HCT116 (cell line): Measurements from ENCODE around the gene KIF26A. TPM values are rescaled to one million over a fixed set of nuclear protein-coding genes. Genes with fewer than 3 reads are reported as not detected.

Source experiments
- ATAC-seq: fragments of 200-7000 bp; cut with Tn5 transposase; 2 replicates; pipeline ENCODE4 v1.9.1; 2020; ENCODE audit warnings: mild to moderate bottlenecking, moderate library complexity
- BruUV-seq: library from RNA; stranded (reverse); fragments of 400-500 nt; replicated peaks from 2 replicates; lab custom pipeline; 2021; lab: Mats Ljungman, UMichigan
- CTCF ChIA-PET: fragments of 300-600 bp; sonication (Branson Sonifier 250); formaldehyde crosslinking; loops from one replicate; lab custom pipeline; 2021; ENCODE audit warnings: antibody characterized with exemption; lab: Charles Lee
- POLR2A ChIA-PET: fragments of 300-600, 350-600 bp; sonication (Branson Sonifier 250); formaldehyde crosslinking; loops from one replicate; lab custom pipeline; 2021; ENCODE audit warnings: antibody characterized with exemption; lab: Charles Lee
- RAD21 ChIA-PET, 2 experiments: fragments of 300-600 bp; sonication (Branson Sonifier 250); formaldehyde crosslinking; loops; one replicate each; lab custom pipeline; 2023; ENCODE audit warnings: low total read pairs in 2 of 2; ENCODE audit not compliant: uncharacterized antibody in 2 of 2, unreplicated experiment in 2 of 2, low non-redundant PET in 1 of 2; lab: Charles Lee
- DNase-seq: peaks from one replicate; pipeline ENCODE4 v3.0.0-alpha.2; 2010; ENCODE audit warnings: low read depth, low spot score
- H2AFZ ChIP-seq: fragments of 200-600 bp; shearing (Covaris generic), sonication (generic); 2 replicates; pipeline ENCODE4 v1.6.1; 2017; ENCODE audit warnings: low read depth, mixed run types, mixed read lengths, antibody characterized with exemption, low read length; ENCODE audit not compliant: poor library complexity, severe bottlenecking
- H3K27ac ChIP-seq: 2 replicates; pipeline ENCODE4 v1.5.1; 2012; ENCODE audit warnings: low read depth, low read length
- H3K27me3 ChIP-seq: fragments of 200-600 bp; sonication (generic); 2 replicates; pipeline ENCODE4 v1.6.1; 2016; ENCODE audit warnings: mixed run types, low read length, mixed read lengths; ENCODE audit not compliant: insufficient read depth
- H3K36me3 ChIP-seq, 2 experiments: fragments of 200-500 bp in 1 of 2; fragments of 200-600 bp in 1 of 2; sonication (Bioruptor generic) in 1 of 2; sonication (generic) in 1 of 2; 2 replicates each; pipeline versions ENCODE4 v1.5.1 to v1.6.1; 2014 to 2016; ENCODE audit warnings: low read length in 2 of 2, inconsistent platforms in 1 of 2, mixed read lengths in 1 of 2, mixed run types in 1 of 2; ENCODE audit not compliant: insufficient read depth in 2 of 2, control insufficient read depth in 1 of 2
- H3K4me1 ChIP-seq, 2 experiments: fragments of 200-600 bp in 1 of 2; sonication (generic) in 1 of 2; 2 replicates each; pipeline versions ENCODE4 v1.5.1 to v1.6.1; 2012 to 2017; ENCODE audit warnings: low read length in 2 of 2, inconsistent platforms in 1 of 2, mild to moderate bottlenecking in 1 of 2, mixed read lengths in 1 of 2, mixed run types in 1 of 2, moderate library complexity in 1 of 2; ENCODE audit not compliant: insufficient read depth in 2 of 2, control insufficient read depth in 1 of 2
- H3K4me2 ChIP-seq: fragments of 200-600 bp; sonication (generic); 2 replicates; pipeline ENCODE4 v1.6.1; 2017; ENCODE audit warnings: mixed run types, low read length, mixed read lengths
- H3K4me3 ChIP-seq, 2 experiments: fragments of 200-600 bp in 1 of 2; sonication (generic) in 1 of 2; replicated peaks in 1 of 2; 2 replicates each; pipeline ENCODE4 v1.5.1; 2011 to 2016; ENCODE audit warnings: low read length in 2 of 2, control low read depth in 1 of 2, low read depth in 1 of 2, mild to moderate bottlenecking in 1 of 2, mixed read lengths in 1 of 2, mixed run types in 1 of 2
- H3K79me2 ChIP-seq: fragments of 200-600 bp; sonication (generic); 2 replicates; pipeline ENCODE4 v1.6.1; 2017; ENCODE audit warnings: mild to moderate bottlenecking, mixed run types, low read length, moderate library complexity, mixed read lengths; ENCODE audit not compliant: insufficient read depth
- H3K9ac ChIP-seq: fragments of 200-600 bp; sonication (generic); 2 replicates; pipeline ENCODE4 v1.6.1; 2016; ENCODE audit warnings: low read length, mixed read lengths
- H3K9me2 ChIP-seq: fragments of 200-600 bp; sonication (generic), shearing (Covaris generic); 2 replicates; pipeline ENCODE4 v1.6.1; 2017; ENCODE audit warnings: mixed run types, mild to moderate bottlenecking, moderate library complexity; ENCODE audit not compliant: insufficient read depth
- H3K9me3 ChIP-seq, 2 experiments: fragments of 200-500 bp in 1 of 2; fragments of 200-600 bp in 1 of 2; sonication (Bioruptor generic) in 1 of 2; sonication (generic) in 1 of 2; 2 replicates each; pipeline ENCODE4 v1.6.1; 2014 to 2017; ENCODE audit warnings: low read length in 2 of 2, mixed read lengths in 2 of 2, inconsistent platforms in 1 of 2, low read depth in 1 of 2, mild to moderate bottlenecking in 1 of 2, mixed run types in 1 of 2, moderate library complexity in 1 of 2; ENCODE audit not compliant: control insufficient read depth in 1 of 2, insufficient read depth in 1 of 2
- H4K20me1 ChIP-seq: fragments of 200-600 bp; sonication (generic), shearing (Covaris generic); 2 replicates; pipeline ENCODE4 v1.6.1; 2017; ENCODE audit warnings: mixed run types, mild to moderate bottlenecking, moderate library complexity; ENCODE audit not compliant: insufficient read depth
- CBX3 ChIP-seq: IDR thresholded peaks from 2 replicates; pipeline ENCODE4 v1.6.1; 2012; ENCODE audit warnings: low read depth
- EGR1 ChIP-seq: IDR thresholded peaks from 2 replicates; pipeline ENCODE4 v1.6.1; 2012; ENCODE audit warnings: low read depth
- ELF1 ChIP-seq: IDR thresholded peaks from 2 replicates; pipeline ENCODE4 v1.6.1; 2012; ENCODE audit warnings: low read depth, borderline replicate concordance
- EZH2 ChIP-seq: fragments of 200-600 bp; sonication (generic); IDR thresholded peaks from 2 replicates; pipeline ENCODE4 v1.6.1; 2017; ENCODE audit warnings: antibody characterized with exemption, mixed run types
- EZH2phosphoT487 ChIP-seq: fragments of 200-600 bp; IDR thresholded peaks from 2 replicates; pipeline ENCODE4 v1.6.1; 2018; ENCODE audit warnings: antibody characterized with exemption, borderline replicate concordance
- FOSL1 ChIP-seq: IDR thresholded peaks from 2 replicates; pipeline ENCODE4 v1.6.1; 2012; ENCODE audit warnings: low read depth
- RAD21 ChIP-seq: IDR thresholded peaks from 2 replicates; pipeline ENCODE4 v1.6.1; 2012; ENCODE audit warnings: low read depth, mild to moderate bottlenecking
- SIN3A ChIP-seq: IDR thresholded peaks from 2 replicates; pipeline ENCODE4 v1.6.1; 2012; ENCODE audit warnings: low read depth
- SP1 ChIP-seq: IDR thresholded peaks from 2 replicates; pipeline ENCODE4 v1.6.1; 2012; ENCODE audit warnings: low read depth
- TCF7L2 ChIP-seq: IDR thresholded peaks from 2 replicates; pipeline ENCODE4 v1.7.0; 2011; ENCODE audit warnings: borderline replicate concordance, inconsistent platforms; ENCODE audit not compliant: insufficient read depth, insufficient read length; ENCODE audit errors: extremely low read depth
- ZFX ChIP-seq: fragments of 450-650 bp; IDR thresholded peaks from 2 replicates; pipeline ENCODE4 v1.6.1; 2017
- intact Hi-C: fragments of 100-400 bp; cut with micrococcal nuclease; formaldehyde crosslinking; loops from 2 replicates; pipeline ENCODE4 v1.10.0; 2022
- total RNA-seq: library from RNA; stranded (reverse); gene quantifications from one replicate; pipeline ENCODE4 v1.2.1, GENCODE V29; 2021; ENCODE audit not compliant: unreplicated experiment
- TF ChIP-seq, protein P1 (sequence below): IDR thresholded peaks from 2 replicates; pipeline ENCODE4 v1.6.1; 2012
- TF ChIP-seq, protein P2 (sequence below), 3 experiments: fragments of 200-600 bp in 1 of 3; sonication (generic) in 1 of 3; IDR thresholded peaks in 2 of 3; conservative IDR thresholded peaks in 1 of 3; 2 replicates each; pipeline ENCODE4 v1.5.1; 2012 to 2017; ENCODE audit warnings: low read depth in 2 of 3, low read length in 2 of 3, antibody characterized with exemption in 1 of 3, borderline replicate concordance in 1 of 3, control low read depth in 1 of 3, mild to moderate bottlenecking in 1 of 3, mixed read lengths in 1 of 3, mixed run types in 1 of 3, moderate library complexity in 1 of 3; ENCODE audit not compliant: insufficient read depth in 1 of 3
- TF ChIP-seq, protein P3 (sequence below): IDR thresholded peaks from 2 replicates; pipeline ENCODE4 v1.6.1; 2012

Gene KIF26A
- total RNA-seq, 1 experiment from 2014 or later: 10.2 TPM

DNA sequence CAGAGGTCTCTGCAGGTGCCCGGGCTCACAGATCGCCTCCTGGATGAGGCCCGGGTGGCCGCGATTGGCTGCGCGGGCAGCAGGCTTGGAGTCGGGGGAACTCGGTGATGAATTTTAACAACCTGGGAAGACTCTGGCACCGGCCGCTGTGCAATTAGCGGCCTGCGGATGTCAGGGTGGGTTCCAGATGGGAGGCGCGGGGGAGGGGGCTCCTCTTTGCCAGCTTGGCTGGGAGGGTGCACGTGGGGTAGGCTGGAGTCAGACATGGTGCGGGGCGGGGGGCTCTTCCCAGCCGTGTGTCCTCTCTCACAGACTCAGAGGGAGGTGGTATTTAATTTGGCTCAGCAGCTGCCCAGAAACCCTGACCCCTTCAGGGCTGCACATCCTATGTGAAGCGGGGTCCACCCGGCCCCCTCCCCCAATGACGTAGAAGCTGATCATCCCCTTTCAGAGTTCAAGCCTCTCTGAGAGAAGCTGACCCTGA, 81.4 kb downstream of the KIF26A start (continued):
- TF ChIP-seq SP1 (no peak), ZFX (no peak), CBX3 (no peak)

DNA sequence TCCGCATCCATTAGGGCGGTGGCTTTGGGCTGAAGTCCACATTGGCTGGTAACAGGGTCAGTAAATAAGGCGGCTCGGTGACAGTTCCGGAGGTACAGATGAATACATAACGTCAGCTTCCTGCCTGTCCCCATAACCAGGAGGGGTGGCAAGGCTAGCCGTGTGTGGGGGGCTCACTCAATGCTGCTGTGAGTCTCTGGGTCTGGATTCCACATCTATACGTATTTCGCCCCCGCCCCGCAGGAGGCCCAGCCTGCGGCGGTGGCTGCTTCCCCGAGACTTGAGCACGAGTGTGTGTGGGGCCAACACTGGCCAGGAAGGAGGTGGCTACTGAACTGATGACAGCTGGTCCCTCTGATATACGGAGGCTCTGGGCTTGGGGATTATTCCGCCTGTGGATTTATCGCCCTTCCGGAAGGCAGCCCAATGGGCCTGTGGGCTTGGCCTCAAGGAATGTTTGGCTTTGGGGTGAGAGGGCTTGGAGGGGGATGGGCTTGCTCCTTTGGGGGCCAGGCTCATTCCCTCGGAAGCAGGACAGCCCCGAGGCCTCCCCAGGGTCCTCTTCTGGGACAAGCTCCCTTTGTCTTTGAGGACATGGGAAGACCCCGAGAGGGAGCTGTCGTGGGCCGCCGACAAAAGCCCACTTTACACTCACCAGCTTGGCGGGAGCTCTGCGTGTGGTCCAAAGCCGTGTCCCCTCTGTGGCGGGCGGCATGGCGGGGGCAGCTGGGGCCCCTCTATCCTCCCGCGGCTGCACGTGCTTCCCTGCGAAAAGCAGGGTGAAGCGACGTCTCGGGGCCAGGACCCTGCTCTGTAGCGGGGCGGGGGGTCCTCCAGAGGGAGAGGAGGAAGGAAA, 82.1 kb downstream of the KIF26A start:
- H3K9me2 ChIP-seq: no peaks in the 10 kb centered on the region
- peaks cover 7 to 12% of the 10 kb centered on the region in 2 experiments for H3K4me1 ChIP-seq
- no peaks in the 10 kb centered on the region for H3K27me3 ChIP-seq
- DNase-seq (no peak), ATAC-seq (no peak)
- H3K4me3 ChIP-seq: no peak overlapping the region
- TF ChIP-seq, protein P1, sequence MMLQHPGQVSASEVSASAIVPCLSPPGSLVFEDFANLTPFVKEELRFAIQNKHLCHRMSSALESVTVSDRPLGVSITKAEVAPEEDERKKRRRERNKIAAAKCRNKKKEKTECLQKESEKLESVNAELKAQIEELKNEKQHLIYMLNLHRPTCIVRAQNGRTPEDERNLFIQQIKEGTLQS: no peak
- TF ChIP-seq RAD21 (no peak), ELF1 (no peak), TCF7L2 (no peak), EGR1 (no peak), ZFX (no peak), FOSL1 (no peak), CBX3 (no peak), SIN3A (no peak), EZH2phosphoT487 (no peak), EZH2 (no peak)
- TF ChIP-seq, protein P2, sequence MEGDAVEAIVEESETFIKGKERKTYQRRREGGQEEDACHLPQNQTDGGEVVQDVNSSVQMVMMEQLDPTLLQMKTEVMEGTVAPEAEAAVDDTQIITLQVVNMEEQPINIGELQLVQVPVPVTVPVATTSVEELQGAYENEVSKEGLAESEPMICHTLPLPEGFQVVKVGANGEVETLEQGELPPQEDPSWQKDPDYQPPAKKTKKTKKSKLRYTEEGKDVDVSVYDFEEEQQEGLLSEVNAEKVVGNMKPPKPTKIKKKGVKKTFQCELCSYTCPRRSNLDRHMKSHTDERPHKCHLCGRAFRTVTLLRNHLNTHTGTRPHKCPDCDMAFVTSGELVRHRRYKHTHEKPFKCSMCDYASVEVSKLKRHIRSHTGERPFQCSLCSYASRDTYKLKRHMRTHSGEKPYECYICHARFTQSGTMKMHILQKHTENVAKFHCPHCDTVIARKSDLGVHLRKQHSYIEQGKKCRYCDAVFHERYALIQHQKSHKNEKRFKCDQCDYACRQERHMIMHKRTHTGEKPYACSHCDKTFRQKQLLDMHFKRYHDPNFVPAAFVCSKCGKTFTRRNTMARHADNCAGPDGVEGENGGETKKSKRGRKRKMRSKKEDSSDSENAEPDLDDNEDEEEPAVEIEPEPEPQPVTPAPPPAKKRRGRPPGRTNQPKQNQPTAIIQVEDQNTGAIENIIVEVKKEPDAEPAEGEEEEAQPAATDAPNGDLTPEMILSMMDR (IDR thresholded peaks at IDR 0.05 in 2 of 3, conservative IDR thresholded peaks at IDR 0.05 in 1 of 3; ENCODE audit: borderline replicate concordance in 1 of 3, insufficient read depth in 1 of 3, low read depth in 2 of 3, low read length in 2 of 3): no peak
- TF ChIP-seq, protein P3, sequence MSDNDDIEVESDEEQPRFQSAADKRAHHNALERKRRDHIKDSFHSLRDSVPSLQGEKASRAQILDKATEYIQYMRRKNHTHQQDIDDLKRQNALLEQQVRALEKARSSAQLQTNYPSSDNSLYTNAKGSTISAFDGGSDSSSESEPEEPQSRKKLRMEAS: no peak
- no peak overlapping the region for H3K27ac ChIP-seq
- no peak overlapping the region for H3K9ac ChIP-seq
- ChIA-PET RAD21 (no interaction called here), CTCF (no interaction called here), POLR2A (no interaction called here)
- intact Hi-C loops: no loop called here
- no peaks in the 10 kb centered on the region for H3K79me2 ChIP-seq
- H4K20me1 ChIP-seq: no peaks in the 10 kb centered on the region
- H3K4me2 ChIP-seq: no peak overlapping the region
- no TSS peak for BruUV-seq
- H3K9me3 ChIP-seq: no peaks in the 10 kb centered on the region
- no peaks in the 10 kb centered on the region for H3K36me3 ChIP-seq
- H2AFZ ChIP-seq: no peak overlapping the region
